HG03565 (cell line): Measurements from ENCODE around the gene COX11.

Experiments
- ATAC-seq: cut with Tn5 transposase; IDR thresholded peaks from one replicate; pipeline ENCODE4 v1.9.1; 2021; ENCODE audit warnings: mild to moderate bottlenecking, moderate library complexity; ENCODE audit not compliant: unreplicated experiment

COX11 gene

DNA sequence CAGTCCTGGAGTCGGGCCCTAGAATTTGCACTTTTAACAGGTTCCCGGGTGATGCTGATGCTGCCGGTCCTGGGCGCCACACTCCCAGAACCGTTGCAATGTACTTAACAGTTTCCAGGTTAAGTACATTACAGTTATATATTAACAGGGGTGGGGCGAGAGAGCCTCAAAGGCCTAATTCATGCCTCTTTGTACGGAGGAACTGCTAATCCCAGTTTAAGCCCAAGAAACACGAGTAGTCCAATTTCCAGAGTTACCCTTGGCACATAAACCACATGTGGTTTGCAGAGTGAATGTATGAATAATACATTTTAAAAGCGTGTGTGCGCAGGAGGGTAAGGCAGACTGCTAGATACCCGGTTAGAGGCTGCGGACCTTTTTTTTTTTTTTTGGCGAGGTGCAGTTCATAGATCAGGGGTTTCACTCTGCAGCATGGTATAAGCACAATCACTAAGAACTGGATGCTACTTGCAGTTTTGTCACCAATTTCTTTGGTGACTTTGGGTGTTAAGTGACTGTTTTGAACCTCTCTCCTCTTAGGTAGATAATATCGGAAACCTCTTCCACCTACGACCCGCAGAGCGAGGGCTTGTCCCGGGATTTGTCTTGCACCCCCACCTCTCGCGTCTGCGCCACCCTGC is 713 bp downstream of the COX11 start:
- ATAC-seq = peak; percentile 12

DNA sequence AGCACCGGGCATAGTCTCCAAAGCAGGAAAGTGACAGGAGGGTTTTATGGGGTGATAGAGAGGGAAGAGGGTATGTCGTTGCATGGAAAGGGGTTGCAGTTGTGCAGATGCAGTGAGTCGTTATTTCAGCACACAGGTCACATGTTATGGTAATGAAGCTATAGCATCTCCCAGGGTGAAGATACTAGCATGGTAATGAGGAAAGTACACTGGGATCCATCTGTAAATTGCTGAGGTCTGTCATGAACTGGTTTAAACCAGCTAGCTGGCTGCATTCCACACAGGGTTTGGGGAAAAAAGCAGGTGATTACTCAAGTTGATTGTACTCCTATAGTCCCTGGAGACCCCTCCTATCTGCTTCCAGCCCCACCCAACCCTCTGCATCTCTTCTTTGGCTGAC is 11.7 kb downstream of the COX11 start:
- no peak for ATAC-seq

DNA sequence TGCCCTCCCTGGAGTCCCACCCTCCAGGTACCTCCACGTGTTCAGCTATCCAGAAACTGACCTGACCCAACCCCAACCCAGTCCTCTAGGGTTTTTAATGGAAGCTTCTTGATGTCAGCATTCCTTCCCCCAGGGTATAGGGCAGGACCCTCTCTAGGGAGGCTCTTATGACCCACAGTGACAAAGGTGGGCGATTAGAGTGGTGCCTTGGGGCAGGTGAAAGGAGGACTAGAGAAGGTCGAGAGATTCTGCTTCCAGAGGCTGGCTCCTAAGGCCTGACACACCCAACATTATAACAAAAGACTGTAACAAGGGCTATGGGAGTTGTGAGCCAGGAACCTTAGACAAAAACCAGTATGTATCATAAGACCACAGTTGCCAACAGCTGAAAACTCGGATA is 17.2 kb downstream of the COX11 start:
- no peak for ATAC-seq

DNA sequence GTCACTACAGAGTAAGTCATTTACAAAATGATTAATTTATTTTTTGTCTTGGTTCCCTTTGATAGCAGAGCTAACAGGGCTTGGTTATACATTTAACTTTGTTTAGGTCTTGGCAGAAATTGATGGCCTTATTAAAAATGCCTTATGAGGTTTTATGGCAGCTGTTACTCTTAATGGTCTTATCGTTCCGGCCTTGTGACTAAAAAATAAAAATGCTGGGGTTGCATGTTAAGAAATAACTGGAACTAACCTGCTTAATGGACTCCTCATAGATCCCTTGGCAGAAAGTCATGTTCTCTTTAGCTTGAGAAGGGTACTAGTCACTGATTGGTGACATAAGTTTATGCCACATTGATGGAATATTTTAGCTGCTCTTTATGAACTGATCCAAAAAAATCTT is 18.3 kb downstream of the COX11 start:
- ATAC-seq = no peak

DNA sequence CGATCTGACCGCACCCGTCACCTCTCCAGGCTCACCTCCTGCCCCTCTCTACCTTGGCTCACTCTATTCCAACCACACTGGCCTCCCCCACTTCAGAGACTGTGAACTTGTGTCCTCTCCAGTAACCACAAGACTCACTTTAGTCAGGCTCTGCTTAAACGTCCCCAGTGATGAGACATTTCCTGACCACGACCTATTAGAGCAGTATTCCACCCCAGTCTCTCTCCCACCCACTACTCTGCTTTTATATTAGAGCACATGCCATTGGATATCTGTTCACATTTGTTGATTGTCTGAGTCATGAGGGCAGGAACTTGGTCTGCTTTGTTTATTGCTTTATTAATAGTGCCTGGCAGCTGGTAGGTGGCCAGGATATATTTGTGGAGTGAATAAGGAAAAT is 20.1 kb downstream of the COX11 start:
- ATAC-seq = peak; percentile 72

DNA sequence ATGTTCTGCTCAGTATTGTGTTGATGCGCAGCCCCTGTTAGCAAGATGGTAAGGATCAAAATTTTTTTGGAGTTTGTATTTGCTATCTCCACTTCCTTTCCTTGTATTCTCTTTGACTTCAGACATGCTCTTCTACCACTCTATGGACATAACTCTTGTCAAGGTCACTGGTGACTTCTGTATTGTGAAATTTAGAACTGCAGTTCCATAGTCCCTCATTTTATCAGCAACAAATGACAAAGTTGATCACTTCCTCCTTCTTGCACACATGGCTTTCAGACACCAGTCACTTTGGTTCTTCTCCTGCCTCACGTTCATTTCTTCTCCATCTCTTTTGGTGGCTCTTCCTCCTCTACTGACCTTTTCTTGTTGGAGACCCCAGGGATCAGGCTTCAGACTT is 21.1 kb downstream of the COX11 start:
- ATAC-seq = no peak

DNA sequence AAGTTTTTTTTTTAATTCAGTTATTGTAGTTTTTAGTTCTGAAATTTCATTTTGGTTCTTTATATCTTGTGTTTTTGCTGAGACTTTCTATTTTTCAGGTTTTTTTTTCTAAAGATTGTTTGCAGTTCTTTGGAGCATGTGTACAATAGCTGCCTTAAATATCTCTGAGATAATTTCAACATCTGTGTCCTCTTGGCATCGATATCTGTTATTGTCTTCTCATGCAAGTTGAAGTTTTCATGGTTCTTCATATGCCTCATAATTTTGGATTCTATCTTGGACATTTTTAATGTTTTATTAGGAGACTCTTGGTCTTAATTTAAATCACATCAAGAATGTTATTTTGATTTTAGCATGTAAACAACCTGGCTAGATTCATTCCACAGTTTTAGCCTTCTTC is 22.8 kb downstream of the COX11 start:
- ATAC-seq = no peak

DNA sequence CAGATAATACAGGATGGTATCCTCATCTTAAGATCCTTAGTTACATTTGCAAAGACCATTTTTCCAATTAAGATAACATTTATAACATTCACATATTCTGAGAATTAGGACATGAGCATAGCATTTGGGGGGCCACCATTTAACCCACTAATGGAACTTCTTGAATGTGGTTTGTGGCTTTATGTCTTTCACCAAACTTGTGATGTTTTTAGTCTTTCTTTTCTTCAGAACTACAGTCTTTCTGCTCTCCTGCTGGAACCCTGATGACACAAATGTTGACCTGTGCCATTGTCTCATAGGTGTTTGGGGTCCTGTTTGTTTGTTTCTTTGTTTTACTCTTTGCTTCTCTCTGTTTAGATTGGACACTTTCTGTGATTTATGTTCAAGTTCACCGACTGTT is 23.2 kb downstream of the COX11 start:
- ATAC-seq = no peak

DNA sequence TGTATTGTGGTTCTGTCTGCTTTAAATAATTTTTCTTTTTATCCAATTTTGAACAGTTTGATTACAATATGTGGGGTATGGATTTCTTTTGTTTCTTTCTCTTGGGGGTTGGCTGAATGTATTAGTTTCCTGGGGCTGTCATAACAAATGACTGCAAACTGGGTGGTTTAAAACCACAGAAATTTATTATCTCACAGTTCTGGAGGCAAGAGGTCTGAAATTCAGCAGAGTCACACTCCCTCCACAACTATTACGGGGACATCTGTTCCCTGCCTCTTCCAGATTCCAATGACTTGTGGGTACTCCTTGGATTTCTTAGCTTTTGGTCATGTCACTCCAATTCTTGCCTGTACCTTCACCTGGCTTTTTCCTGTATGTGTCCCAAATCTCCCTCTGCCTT is 23.7 kb downstream of the COX11 start:
- no peak for ATAC-seq

DNA sequence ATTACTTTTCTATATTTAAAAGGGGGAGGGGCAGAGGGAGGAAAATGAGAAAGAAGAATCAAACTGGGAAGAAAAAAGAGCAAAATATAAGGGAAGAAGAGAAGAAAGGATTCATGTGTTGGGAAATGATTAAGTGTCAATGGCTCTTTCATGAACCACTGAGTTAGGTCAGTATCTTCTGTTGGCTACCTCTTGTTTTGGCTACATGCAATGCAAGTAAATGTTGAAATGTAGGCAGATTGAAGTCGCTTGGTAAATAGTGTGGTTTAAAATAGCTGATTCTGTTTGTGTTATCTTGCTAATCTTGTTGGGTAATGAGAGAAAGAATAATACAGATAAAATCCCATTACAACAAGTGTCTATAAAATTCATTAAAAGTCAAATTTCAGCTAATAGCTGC is 27.2 kb downstream of the COX11 start:
- ATAC-seq = no peak

DNA sequence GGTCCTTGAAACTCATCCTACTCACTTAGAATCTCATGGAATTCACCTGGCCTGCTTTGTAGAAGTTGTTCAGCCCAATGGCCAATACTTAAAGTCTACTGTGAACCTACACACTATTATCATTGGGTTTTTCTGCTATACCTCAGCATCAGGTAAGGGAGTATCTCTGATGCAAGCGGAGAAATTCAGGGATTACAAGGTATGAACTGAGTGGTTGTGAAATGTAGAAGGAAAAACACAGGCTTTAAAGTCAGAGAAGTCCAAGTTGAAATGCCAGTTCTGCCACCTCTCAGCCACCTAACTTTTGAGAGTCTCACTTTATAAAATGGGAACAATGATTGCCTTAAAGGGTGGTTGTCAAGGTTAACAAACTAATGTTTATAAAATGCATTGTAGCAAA is 31.0 kb downstream of the COX11 start:
- ATAC-seq = no peak

DNA sequence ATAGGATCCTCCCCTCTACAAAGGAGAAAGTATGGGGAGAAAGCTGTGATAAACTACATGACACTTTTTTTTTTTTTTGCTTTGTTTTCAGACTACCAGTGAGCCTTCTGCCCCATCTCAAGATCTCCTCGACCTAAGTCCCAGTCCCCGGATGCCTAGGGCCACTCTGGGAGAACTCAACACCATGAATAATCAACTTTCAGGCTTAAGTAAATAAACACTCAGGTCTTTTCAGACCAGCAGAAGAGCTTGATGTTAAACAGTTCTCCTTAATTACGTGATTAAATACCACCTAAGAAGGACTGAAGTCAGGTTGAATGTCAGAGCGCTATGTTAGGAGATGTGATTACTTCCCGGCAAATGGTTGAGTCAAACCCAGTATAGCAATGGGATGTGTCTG is 31.4 kb downstream of the COX11 start:
- no peak for ATAC-seq

DNA sequence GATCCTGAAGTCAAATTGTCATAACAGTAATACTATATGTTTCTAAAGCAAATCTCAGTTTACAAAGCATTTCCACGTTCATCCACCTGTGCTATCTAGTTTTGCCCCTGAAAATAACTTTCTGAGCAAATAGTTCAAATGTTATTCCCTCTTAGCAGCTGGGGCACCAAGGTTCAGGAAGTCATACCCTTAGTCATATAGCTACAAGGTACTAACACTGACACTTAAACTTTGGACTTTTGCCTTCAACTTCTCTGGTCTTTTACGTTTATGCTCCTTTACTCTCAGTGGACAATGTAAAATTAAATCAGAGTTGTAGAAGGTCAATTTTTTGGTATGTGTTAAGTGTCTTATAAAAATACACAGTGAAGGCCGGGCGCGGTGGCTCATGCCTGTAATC is 33.0 kb downstream of the COX11 start:
- no peak for ATAC-seq

DNA sequence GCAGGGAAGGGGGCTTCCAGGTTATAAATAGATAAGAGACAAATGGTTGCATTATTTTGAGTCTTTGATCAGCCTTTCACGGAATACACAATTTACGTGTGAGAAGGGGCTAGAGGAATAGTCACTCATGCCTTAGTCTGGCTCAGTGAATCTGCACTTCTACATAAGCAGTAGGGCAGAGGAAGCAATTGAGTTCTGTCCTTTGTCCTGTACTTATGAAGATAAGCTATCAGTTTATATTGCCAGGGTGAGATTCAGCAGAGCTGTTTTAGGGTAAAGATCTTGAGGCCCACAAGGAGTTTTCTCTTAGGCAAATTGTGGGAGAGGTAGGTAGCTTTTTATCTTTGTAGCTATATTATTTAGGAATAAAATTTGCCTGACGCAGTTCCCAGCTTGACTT is 34.5 kb downstream of the COX11 start:
- no peak for ATAC-seq

DNA sequence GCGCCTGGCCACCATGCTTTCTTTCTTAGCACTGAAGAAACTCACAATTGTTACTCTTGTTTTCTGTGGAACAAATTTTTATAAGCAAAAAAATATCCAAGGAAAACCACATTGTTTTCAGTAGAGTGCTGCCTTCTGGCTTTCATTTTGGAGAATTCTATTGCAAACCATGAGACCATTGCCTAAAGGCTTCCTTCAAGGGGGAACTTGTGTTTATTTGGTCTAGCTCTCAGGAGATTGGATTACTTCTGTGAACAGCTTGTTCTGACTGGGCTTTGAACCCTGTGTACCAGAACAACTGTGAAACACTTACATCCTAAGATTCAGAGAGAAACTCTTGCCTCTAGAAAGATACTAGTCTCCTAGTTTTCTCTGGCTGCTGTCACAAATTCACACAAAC is 35.7 kb downstream of the COX11 start:
- ATAC-seq = no peak

DNA sequence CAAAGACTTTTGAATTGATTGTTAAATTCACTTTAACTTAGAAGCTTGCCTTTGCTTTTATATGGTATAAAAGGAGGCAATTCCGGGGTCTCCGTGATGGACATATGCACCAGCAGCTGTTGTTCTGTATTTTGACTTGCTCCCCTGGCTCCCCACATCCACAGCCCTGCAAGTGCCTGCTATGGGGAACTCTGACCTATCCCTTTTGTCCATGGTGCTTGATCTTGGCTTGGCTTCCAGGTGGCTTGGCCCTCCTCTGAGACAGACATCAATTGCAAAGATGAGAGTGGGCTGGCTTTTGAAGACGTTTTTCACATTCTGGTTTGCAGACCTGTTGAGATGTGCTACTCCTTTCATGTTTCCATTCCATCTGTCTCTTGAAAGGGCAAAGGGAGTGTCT is 40.9 kb downstream of the COX11 start:
- no peak for ATAC-seq

DNA sequence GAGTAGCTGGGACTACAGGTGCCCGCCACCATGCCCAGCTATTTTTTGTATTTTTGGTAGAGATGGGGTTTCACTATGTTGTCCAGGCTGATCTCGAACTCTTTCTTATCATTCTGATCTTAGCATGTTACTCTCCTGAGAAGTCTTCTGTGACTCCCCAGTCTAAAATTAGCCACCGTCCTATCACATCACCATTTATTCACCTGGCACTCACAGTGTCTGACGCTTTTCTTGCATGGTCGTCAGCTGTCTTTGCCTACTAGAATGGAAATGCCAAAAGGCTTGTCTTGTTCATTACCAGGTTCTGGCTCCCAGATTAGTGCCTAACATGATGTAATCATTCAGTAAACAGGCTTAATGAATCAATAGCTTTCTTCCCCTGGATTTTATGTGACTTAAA is 44.0 kb downstream of the COX11 start:
- ATAC-seq = no peak

DNA sequence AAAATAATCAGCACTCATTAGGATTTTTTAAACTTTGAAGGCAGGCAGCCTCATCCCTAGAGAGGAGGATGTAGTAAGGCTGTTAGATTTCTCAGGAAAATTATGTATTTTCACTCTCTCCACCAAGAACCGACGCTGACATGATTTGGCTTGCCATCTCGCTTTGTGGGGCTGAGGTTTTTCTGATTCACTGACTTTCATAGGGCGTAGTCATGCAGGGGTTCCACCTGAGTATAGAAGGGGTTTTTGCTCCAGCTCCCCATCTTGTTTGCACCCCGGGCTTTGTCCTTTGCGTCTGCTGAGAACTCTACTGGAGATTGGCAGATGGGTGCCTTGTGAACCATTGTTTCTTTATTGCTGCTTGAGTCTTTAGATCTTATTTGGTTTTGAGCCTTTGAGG is 47.6 kb downstream of the COX11 start:
- ATAC-seq = no peak

DNA sequence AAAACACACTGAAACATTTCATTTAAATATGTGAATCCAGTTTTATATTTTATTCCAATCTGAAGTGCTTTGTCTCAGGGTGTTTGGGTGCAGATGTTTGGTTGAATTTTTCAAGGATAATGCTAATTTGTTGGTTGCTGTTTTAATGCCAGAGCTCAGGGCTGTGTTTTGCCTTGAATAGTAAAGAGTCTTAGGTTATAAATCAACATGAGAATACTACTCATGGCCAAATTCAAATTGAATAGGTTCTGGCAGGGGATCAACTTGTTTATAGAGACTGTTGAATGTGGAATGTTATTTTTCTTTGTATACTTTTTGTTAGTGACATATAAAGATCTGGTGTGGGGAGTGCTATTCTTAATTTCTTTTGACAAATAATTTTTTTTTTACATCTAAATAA is 49.0 kb downstream of the COX11 start:
- no peak for ATAC-seq

DNA sequence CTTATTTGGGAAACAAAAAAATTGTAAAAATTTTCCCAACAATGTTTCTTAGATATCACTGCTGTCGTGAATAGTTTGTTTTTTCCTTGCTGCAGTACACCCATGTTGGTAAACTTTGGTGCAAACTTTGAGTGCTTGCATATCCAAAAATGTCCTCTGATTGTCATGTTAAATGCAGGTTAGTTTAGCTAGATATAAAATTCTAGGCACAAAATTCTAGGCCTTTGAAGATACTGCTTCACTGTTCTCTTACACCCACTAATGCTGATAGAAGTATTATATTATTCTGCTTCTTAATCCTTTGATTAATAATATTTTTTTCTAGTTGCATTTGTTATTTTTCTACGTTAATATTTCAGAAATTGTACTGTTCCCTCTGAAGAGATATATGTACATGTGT is 51.7 kb downstream of the COX11 start:
- no peak for ATAC-seq
